ENCODE results near the gene VCAM1. TPM values are rescaled to one million over a fixed set of nuclear protein-coding genes. Genes with fewer than 3 reads are reported as not detected.

The VCAM1 gene
- total and polyA plus RNA-seq, 2 experiments from 2014 or later = not detected

GRCh38 chr1:100769906-100770646 is 50.5 kb downstream of the VCAM1 start:
- Mint-ChIP-seq H3K27ac (no peak overlapping the region), H3K4me1 (no peaks in the 10 kb centered on the region), H3K27me3 (ENCODE audit: insufficient read depth, low read depth, poor library complexity) (no peaks in the 10 kb centered on the region), H3K36me3 (ENCODE audit: low read depth) (no peaks in the 10 kb centered on the region), H3K4me3 (no peak overlapping the region), H3K9me3 (no peaks in the 10 kb centered on the region)
- Histone ChIP-seq H3K79me2 (replicated peaks; ENCODE audit: insufficient read depth) (no peaks in the 10 kb centered on the region), H3K27ac (ENCODE audit: low read depth) (no peak overlapping the region), H2AFZ (peak overlapping the region; percentile 30; the same call in 1 of the 2 replicates), H3K36me3 (ENCODE audit: insufficient read depth) (no peaks in the 10 kb centered on the region), H3K4me1 (ENCODE audit: insufficient read depth) (no peaks in the 10 kb centered on the region), H3K4me3 (no peak overlapping the region), H3K27me3 (ENCODE audit: insufficient read depth) (no peaks in the 10 kb centered on the region), H3F3A (replicated peaks; ENCODE audit: low read depth) (no peaks in the 10 kb centered on the region), H3K9me2 (ENCODE audit: insufficient read depth) (no peaks in the 10 kb centered on the region), H3K4me2 (no peak overlapping the region), H4K20me1 (replicated peaks; ENCODE audit: insufficient read depth) (no peaks in the 10 kb centered on the region)
- TF ChIP-seq JUNB (IDR thresholded peaks at IDR 0.05; ENCODE audit: unreplicated experiment) (no peak), CREB1 (CRISPR knock-in tag; IDR thresholded peaks at IDR 0.05; ENCODE audit: low read depth) (no peak), ZNF114 (CRISPR knock-in tag; IDR thresholded peaks at IDR 0.05) (no peak), NANOG (IDR thresholded peaks at IDR 0.05; ENCODE audit: borderline replicate concordance) (no peak), ZNF331 (CRISPR knock-in tag; IDR thresholded peaks at IDR 0.05; ENCODE audit: low read depth) (no peak), EZH2 (IDR thresholded peaks at IDR 0.05; ENCODE audit: low read depth, unreplicated experiment) (no peak), POLR2AphosphoS5 (IDR thresholded peaks at IDR 0.05; ENCODE audit: low read depth) (no peak)
- ATAC-seq (no peak), DNase-seq (ENCODE audit: low spot score) (no peak)

- Histone ChIP-seq H3K27ac (ENCODE audit: low read depth) (no peak overlapping the region), H3K79me2 (replicated peaks; ENCODE audit: insufficient read depth) (no peaks in the 10 kb centered on the region), H2AFZ (no peak overlapping the region), H4K20me1 (replicated peaks; ENCODE audit: insufficient read depth) (no peaks in the 10 kb centered on the region), H3K4me3 (no peak overlapping the region), H3K27me3 (ENCODE audit: insufficient read depth) (no peaks in the 10 kb centered on the region), H3K4me2 (no peak overlapping the region), H3F3A (replicated peaks; ENCODE audit: low read depth) (no peaks in the 10 kb centered on the region), H3K36me3 (ENCODE audit: insufficient read depth) (no peaks in the 10 kb centered on the region), H3K4me1 (ENCODE audit: insufficient read depth) (no peaks in the 10 kb centered on the region), H3K9me2 (ENCODE audit: insufficient read depth) (no peaks in the 10 kb centered on the region)
- Mint-ChIP-seq H3K4me1 (no peaks in the 10 kb centered on the region), H3K4me3 (no peak overlapping the region), H3K27ac (no peak overlapping the region), H3K9me3 (no peaks in the 10 kb centered on the region), H3K36me3 (ENCODE audit: low read depth) (no peaks in the 10 kb centered on the region), H3K27me3 (ENCODE audit: insufficient read depth, low read depth, poor library complexity) (no peaks in the 10 kb centered on the region)
- DNase-seq (ENCODE audit: low spot score) (no peak), ATAC-seq (no peak)
- TF ChIP-seq ZNF462 (CRISPR knock-in tag; IDR thresholded peaks at IDR 0.05) (no peak), ETS1 (IDR thresholded peaks at IDR 0.05) (no peak), JUNB (IDR thresholded peaks at IDR 0.05; ENCODE audit: unreplicated experiment) (no peak), EZH2 (IDR thresholded peaks at IDR 0.05; ENCODE audit: low read depth, unreplicated experiment) (no peak), EZH2phosphoT487 (IDR thresholded peaks at IDR 0.05; ENCODE audit: unreplicated experiment) (no peak), CTCF (conservative IDR thresholded peaks at IDR 0.05; ENCODE audit: low read depth in 2 of 2) (no peak)
Measured at GRCh38 chr1:100773444-100773843, 53.9 kb downstream of the VCAM1 start.
